ENCODE data around the gene POLG.

The POLG gene

DNA sequence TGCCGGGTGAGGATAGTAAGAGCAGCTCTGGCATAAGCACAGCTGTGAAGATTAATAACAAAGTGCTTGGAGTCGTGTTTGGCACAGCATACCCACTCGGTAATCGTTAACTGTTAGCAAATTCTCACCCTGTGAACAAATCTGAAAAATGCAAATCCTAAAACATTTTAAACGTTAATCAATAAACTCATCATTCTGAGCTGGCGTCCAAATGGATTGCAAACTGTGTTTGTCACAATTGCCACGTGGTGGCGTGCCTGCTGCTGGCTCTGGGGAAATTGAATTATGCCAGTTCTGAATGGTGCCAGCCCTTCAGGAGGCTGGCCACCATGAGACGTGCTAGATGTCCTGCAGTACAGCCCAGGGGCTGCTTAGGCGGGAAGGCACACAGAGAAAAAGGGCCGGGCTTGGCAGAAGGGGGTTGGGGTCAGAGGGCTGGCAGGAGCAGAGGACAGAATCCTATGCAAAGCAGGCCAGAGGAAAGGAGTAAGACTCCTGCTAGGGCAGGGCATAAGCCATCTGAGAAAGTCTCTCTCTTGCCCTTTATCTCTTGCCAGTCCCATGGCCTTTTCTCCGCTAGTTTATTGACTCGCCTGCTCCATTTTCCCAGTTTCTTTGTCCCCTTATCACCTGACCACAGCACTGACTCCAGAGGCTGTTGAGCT lies 22.1 kb upstream of the POLG start:
- no peak for DNase-seq

DNA sequence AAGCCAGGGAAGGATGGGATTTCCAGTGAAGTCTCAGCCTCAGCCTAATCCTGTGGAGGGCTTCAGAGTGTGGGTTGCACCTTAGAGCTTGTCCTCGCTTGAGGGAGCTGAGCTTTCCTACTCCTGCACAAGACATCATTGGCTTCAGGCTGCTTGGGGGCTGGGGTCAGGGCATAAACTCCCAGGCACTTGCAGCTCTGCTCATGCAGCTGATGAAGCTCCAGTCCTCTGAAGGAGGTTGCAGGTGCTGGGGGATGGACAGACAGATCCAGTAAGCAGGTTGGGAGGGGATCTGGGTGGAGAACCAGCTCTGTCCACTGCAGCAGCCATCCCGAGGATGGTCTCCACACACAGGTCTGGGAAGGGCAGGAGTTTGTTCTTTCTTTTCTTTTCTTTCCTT lies 19.4 kb upstream of the POLG start:
- DNase-seq: no peak

DNA sequence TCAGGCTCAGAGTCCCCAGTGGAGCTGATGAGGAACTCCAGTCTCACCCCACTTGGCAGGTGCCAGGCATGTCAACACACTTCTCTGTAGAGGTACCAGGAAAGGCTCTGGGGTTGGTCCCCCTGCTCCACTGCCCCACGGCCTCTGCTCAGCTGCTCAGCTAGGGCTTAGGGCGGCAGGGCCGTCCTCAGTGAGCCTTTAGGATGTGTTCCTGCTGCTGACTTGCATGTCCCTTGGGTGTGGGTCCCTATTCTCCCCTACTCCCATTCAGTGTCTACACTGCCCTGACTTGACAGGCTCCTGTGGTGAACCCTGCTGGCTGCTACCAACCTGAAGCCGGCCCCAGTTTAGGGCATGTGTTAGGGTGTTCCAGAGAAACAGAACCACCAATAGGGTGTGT lies 17.9 kb upstream of the POLG start:
- no peak for DNase-seq

DNA sequence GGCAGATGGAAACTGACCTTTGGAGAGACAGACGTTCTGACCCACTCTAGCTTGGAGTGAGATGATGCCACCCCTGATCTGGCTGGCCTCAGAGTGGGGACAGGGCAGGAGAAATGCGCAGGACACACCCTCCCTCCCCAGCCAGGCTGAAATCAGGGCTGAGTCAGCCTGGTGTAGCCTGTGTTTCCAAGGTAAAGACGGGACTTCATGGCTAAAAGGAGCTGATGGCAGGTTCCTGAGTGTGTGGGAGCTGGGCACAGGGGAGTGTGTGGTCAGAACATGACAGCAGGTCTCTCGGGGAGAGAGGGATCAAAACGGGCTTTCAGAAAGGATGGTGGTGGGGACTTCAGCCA lies 14.6 kb upstream of the POLG start:
- no peak for DNase-seq

DNA sequence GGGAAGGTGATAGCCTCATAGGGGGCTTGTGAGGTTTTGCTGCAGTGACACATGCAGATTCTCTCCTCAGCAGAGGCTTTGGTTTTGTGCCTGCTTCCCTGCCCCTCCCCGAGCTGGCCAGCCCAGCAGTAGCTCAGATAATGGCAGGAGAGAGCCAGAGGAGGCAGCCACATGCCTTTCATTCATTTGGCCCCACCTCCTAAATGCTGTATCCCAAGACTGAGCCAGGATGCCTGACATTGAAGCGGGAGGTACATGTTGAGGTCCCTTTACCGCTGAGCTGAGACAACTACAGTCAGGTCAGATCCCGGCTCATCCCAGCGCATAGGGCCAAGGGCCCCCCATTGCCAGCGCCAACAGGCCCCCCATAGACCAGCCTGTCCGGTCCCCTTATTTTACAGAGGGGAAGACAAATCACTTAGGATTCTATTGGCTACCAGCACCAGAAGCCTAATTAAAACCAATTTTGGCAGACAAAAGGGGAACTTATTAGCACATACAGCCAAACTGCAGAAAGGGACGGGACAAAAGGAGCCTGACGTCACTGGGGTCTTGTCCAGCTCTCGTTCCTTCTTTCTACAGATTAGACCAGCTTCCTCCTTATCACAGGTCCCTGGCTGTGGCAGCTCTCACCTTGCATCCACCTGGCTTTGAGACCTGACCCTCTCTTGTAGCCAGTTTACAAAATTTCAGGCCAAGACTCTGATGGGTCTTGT lies 12.1 kb upstream of the POLG start:
- DNase-seq: no peak

DNA sequence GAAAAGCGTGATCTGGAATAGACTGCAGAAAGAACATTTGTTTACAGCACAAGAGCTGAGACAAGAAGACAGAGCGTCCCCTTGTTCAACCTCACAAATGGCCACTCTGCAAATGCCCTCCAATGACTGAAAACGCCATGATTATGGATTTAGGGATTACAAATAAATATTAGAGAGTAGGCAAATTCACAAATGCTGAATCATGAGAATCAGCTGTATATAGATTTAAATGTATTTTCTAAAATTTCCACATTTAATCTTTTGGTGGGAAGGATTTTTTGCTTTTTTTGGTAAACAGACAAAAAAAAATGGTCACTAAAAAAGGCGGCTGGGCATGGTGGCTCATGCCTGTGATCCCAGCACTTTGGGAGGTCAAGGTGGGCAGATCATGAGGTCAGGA lies 10.6 kb upstream of the POLG start:
- DNase-seq: no peak

DNA sequence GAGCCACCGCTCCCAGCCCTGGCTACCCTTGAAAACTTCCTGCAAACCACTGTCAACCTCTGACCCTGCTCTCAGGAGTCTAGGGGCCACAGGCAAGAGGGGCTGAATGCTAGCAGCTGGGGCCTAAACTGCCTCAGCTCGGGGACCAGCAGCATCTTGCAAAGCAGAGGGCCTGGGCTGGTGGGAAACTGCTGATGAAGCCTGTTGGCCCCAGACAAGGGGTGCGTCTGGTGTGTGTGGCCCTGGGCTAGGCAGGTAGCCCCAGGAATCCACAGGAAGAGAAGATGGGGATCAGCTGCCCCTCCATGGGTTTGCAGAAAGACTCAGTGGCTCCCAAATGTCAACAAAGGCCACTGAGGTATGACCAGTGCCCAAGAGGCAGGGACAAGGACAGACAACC lies 8.2 kb upstream of the POLG start:
- no peak for DNase-seq

DNA sequence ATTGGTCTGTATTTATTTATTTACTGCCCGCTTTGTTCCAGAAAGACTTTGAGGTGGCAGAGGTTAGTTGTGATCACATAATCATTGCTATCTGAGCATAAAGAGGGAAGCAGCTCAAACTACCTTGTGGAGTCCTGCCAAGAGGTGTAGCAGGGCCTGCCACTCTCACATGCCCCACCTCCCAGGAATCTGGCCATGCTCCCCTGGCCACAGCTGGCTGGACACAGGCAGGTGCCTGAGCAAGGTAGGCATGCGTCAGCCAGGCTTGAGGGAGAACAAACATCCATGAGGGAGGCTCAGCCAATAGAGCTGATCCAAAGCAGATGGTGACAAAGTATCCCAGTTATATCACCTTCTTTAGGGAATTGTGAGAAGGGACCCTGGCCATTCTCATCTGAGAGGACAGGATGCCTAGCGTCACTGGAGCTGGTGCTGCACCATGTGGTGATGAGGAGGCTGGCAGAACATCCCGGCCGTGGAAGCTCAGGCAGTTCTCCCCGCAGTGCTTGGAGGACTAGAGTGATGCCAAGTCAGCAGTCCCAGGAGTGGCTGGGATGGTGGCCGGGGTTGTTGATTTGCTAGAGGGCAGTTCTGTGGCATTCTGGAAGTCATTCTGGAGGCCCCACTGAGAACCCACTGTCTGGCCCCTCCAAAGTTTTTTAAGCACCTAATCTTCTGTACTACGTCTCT lies 6.8 kb upstream of the POLG start:
- no peak for DNase-seq

DNA sequence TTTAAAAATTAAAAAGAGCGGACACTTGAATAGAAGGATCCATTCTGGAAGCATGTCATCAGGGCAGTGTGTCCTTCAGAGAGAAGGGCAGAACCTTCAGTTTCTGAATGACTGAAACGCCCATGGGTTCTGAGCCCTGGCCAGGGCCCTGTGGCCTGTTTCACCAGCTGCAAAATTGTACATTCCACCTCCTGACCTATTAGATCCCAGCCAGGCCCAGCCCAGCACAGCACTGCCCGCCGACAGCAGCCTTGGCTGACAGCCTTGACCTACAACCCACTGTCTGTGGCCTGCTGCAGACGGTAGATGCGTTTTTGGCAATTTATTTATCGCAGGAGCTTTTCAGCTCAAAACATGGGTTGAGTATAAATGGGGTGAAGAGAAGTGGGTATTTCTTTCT lies 5.9 kb upstream of the POLG start:
- DNase-seq: no peak

DNA sequence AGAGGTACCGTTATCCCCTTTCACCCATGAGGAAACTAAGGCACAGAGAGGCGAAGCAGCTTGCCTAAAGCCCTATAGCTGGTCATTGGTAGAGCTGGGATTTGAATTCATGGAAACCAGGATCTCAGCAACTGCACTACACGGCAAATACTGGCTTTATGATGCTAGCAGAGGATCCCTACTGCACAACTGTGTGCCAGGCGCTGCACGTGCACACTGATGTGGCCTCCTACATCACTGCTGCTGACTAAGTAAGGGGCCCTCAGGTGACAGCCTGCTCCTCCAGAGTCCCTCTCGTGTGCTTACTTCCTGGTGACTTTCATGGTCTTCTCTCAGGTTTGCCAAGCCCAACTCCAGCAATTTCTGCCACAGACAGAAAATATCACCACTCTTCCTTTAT lies 3.4 kb upstream of the POLG start:
- peak in 1 of 2 experiments; percentile 27 for DNase-seq

DNA sequence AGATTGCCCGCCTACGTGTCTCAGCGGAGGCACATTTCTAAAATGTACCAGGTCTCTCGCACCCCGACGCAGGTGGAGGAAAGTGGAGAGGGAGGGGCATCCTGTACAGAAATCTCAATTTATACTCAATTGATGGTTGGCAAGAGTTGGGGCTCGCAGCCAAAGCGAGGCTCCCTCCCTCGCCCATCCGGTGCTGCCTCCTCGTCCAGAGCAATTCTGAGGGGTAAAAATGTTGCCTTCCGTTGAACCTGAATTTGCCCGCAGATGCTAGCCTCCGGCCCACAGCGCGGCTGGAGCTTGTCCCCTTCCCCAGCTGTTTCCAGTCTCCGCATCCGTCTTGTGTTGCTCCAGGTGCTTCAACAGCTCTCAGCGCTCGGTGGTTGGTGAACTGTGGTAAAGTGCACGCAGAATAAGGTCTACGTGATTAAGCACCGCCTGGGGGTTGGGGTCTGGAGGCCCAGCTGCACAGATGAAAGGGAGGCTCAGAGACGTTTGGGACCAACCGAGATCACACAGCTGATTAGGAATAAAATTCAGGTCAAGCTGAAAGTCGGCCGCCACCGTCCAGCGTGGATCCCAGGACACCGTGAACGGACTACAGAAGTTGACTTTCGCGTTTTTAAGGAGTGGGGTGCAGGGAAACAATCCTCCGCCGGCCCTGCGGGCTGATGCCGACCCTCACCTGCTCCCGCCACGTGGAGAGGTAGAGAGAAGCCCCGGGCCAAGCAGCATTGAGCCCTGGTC lies 846 bp upstream of the POLG start:
- no peak for DNase-seq

DNA sequence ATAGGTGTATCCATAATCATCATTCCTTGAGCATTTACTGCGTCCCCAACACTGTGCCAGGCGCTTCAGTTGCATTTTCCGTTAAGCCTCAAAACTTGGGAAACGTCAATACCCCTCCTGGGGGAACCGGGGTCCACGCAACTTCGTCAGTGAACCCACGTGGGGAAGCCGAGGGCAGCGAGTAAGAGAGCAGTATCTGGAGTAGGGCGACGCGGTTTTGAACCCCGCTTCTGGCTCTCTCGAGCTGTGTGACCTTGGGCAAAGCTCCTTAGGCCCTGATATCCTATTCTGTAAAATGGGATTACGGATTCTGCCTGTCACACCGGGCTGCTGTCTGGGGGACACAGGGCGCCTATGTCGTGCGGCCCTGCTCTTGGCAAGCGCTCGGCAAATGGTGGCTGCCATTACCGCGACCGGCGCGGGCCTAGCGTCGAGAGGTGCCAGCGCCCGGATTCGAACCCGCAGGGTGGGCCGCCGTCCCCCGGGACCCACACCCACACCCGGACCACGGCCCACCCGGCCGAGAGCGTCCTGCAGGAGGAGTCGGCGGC lies 590 bp downstream of the POLG start:
- DNase-seq: no peak

DNA sequence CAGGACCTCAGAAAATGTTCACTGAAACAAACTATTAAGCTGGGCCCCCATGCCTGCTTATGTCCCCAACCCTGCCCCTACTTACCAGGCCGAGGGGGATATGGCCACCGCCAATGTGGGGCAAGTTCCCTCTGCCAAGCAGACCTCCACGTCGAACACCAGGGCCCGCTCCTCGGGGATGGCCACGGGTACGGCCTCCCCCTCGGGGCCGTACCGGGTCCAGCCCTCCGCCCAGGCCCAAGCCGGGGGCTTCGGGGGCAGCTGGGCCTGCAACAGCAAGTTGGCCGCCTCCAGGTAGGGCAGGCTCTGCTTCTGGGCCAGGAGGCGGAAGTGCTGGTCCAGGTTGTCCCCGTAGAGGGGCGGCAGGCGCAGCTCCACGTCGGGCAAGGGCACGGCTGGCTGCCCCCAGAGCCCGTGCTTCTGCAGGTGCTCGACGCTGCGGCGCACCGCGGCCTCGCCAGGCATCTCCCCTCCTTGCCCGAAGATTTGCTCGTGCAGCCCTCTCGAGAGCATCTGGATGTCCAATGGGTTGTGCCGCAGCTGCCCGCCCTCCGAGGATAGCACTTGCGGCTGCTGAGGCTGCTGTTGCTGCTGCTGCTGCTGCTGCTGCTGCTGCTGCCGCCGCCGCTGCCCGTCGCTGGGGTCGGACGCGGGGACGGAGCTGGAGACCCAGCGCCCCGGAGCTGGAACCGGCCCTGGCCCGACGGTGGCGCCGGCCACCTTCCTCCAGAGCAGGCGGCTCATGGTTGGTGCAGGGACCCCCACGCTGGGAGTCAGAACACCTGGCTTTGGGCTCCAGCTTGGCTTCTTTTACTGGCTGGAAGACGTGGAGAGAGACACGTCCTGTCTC lies 1.4 kb downstream of the POLG start:
- no peak for DNase-seq

DNA sequence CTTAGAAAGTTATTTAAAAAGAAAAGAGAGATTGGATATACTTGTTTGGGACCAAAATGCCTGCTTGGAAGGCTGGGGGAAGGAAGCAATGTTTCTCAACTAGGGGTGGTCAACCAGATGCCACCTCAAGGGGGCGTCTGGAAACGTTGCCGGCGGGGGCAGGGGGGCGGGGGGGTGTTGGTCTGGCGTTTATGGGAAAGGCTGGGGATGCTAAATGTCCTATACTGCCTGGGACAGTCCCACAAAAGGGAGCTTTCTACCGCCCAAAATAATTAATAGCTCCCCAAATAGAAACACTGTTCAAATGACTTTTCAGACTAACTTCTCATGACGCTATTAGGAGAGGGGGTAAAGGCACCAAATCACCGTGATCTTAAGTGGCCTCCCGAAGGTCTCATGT lies 2.2 kb downstream of the POLG start:
- no peak for DNase-seq

DNA sequence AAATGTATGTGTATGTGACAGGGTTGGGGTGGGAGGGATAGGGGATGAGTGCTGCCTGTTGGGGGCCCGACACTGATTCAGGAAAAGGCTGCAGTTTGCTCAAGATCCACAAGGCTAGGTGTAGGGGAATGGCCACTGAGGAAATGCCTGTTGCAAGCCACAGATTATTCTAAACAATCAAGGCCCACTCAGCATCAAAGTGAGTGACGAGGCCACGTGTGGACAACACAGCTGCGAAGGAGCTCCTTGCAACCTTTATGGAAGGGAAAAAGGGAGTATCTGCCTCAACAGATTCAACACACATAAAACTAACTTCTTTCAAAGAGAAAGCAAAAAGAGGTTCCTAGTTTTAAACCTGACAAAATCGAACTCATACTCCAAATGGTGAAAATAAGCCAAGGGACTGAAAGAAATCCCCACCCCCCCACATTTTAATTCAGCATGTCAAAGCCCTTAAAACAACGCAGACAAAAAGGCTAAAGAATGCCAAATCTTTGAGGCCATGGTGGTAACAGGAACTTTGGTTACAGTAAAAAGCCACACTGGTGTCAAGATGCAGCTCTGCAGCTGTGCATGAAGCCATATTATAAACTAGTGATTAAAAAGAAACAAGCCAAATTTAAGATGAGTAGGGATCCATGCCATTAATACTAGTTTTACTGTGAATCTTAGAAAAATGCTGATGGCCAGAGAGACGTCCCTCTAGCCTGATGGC lies 3.6 kb downstream of the POLG start:
- DNase-seq: no peak

DNA sequence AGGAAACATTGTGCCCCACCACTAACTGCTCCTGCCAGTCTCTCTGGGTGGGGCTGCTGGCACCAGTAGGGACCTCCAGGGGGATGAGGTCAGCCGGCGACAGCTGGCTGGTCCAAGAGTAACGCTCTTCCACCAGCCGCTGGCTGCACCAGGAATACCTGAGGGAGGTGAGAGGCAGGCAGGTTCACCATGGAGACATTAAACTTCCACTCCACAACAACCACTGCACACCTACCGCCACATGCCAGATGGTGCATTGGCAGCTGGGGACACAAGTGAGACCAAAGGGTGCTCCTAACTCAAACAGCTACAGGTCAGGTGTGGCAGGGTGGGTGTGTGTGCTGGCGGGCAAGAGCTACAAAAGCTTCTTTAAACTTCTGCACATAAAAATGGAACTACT lies 4.5 kb downstream of the POLG start:
- DNase-seq: no peak

DNA sequence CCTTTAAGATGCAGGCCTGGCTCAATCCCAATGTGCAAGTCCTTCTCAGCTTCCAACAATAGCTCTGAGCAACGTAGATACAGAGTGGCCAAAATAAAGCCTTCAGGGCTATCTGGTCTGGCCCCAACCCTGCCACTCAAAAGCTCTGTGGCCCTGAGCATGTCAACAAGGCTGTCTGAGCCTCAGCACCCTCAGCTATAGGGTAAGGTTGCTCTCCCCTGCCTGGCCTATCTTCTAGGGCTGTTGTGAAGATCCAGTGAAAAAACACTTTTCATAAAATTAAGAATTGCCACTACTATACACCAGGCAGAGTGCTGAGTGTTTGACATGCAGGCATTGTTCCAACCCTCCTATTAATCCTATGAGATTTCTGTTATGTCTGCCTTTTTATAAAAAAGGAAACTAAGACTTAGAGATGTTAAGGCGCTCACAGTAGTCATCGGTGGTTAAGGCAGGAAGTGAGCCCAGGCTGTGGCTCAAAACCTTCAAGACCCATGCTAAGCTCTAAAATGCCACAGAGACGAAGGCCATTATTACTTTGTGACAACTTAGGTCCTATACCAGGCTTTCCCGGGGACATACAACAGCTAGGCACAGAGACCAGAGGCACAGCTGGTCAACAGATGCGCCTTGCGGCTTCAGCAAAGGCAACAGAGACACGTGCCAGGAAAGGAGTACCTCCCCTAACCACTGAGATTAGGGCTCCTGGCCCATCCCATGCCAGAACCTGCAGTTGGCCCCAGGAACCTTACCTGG lies 5.1 kb downstream of the POLG start:
- DNase-seq: no peak

DNA sequence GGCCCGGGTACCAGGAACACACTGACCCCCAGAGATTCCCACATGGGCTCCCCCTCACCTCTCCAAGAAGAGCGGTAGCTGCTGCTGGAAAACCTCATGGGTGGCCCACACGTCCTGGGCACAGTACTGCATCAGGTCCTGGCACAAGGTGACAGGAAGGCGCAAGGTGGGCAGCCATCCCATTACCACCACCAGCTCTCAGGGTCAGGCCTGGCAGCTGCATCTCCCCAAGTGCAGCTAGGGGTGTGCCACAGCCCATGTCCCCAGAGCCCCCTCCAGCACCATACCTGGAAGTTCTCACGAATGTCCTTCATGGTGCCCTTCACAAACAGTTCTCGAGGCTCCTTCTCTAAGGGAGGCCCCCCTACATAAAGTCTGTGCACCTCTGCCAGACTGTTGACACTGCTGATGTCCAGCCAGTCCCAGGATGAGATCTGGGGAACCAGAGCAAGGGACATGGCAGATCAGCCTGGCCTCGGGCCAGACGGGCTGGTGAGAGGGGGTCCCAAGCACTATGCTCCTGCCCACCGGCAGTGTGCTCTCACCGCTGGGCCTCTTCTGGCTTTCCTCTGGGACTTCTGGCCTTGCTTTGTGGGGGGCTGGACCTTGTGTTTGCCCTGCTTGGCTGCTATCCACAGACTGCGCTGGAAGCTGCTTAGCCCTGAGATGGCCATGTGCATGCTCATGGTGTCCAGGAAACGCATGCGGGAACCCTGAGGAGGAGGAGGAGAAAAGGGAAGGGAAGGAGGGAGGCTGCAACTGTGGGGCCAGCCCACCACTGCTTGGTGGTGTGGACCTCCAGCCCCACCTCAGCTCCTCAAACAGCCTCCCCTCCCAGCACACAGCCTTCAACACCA lies 6.0 kb downstream of the POLG start:
- DNase-seq: no peak

DNA sequence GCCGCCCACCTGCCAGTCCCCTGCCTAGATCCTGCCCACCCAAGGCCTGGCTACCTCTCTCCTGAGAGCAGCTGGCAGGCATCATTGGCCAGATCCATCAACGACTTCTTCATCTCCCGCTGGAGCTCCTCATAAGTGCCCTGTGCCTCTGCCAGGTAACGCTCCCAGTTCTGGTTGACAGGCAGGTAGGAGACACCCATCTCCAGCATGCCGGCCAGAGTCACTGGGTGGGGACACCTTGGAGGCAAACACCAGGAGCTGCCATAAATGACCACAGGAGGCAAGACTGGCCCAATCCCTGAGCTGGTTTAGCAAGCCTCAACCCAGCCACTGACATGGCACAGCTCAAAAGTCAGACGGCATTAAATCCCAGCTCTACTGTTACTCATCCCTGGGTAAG lies 7.5 kb downstream of the POLG start:
- DNase-seq: no peak

DNA sequence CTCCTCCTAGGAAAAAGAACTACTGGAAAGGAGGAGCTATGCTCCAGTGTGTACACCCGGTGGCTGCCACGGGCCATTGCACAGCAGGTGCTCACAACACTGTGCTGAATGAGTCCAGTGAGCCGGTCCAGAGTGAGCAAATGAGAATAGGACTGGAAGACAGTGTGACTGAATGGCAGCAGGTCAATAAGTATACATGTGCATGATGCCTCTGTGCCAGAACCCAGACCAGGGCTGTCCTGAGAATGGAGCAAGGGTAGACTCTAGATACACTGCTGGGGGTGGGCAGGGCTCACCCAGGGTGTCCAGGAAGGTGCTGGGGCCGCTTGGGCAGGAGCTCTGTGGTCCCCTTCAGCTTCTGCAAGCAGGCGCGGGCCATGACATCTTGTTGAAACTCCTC lies 8.3 kb downstream of the POLG start:
- no peak for DNase-seq

Measured in activated T-cell treated with anti-CD3 and anti-CD28 coated beads, Interleukin-2, amount 50 U/mL, for 48 hours (primary cell).